ENCODE measurements around the gene RPL10A. TPM values are rescaled to one million over a fixed set of nuclear protein-coding genes. Genes with fewer than 3 reads are reported as not detected.

RPL10A gene
- polyA plus RNA-seq, result 2,412 TPM
- long read RNA-seq, donor 1, transcript RPL10A-201 (6 exons, 716 nt), result major isoform, 641 of 784 reads
- long read RNA-seq, donor 1, transcript RPL10A-202 (5 exons, 1,063 nt), result minor isoform, 37 of 784 reads
- long read RNA-seq, donor 1, transcript RPL10A-204 (6 exons, 962 nt), result minor isoform, 7 of 784 reads
- long read RNA-seq, donor 1, partial matches to known transcripts, result 58 of 784 reads
- long read RNA-seq, donor 1, other reads (novel, unspliced or antisense), result 38 of 784 reads
- long read RNA-seq, donor 2, transcript RPL10A-201 (6 exons, 716 nt), result major isoform, 1,370 of 1,942 reads
- long read RNA-seq, donor 2, transcript RPL10A-204 (6 exons, 962 nt), result minor isoform, 7 of 1,942 reads
- long read RNA-seq, donor 2, transcript RPL10A-202 (5 exons, 1,063 nt), result minor isoform, 121 of 1,942 reads
- long read RNA-seq, donor 2, transcript RPL10A-203 (5 exons, 1,069 nt), result minor isoform, 9 of 1,942 reads
- long read RNA-seq, donor 2, partial matches to known transcripts, result 322 of 1,942 reads
- long read RNA-seq, donor 2, other reads (novel, unspliced or antisense), result 113 of 1,942 reads
- long read RNA-seq, donor 3, transcript RPL10A-202 (5 exons, 1,063 nt), result minor isoform, 237 of 2,582 reads
- long read RNA-seq, donor 3, transcript RPL10A-201 (6 exons, 716 nt), result major isoform, 1,639 of 2,582 reads
- long read RNA-seq, donor 3, transcript RPL10A-204 (6 exons, 962 nt), result minor isoform, 16 of 2,582 reads
- long read RNA-seq, donor 3, transcript RPL10A-203 (5 exons, 1,069 nt), result minor isoform, 16 of 2,582 reads
- long read RNA-seq, donor 3, partial matches to known transcripts, result 545 of 2,582 reads
- long read RNA-seq, donor 3, other reads (novel, unspliced or antisense), result 129 of 2,582 reads
- long read RNA-seq, donor 4, transcript RPL10A-201 (6 exons, 716 nt), result major isoform, 173 of 227 reads
- long read RNA-seq, donor 4, transcript RPL10A-202 (5 exons, 1,063 nt), result minor isoform, 18 of 227 reads
- long read RNA-seq, donor 4, partial matches to known transcripts, result 23 of 227 reads
- long read RNA-seq, donor 4, other reads (novel, unspliced or antisense), result 10 of 227 reads
- long read RNA-seq, donor 5, transcript RPL10A-201 (6 exons, 716 nt), result major isoform, 724 of 903 reads
- long read RNA-seq, donor 5, transcript RPL10A-202 (5 exons, 1,063 nt), result minor isoform, 50 of 903 reads
- long read RNA-seq, donor 5, transcript RPL10A-203 (5 exons, 1,069 nt), result minor isoform, 6 of 903 reads
- long read RNA-seq, donor 5, transcript RPL10A-204 (6 exons, 962 nt), result minor isoform, 9 of 903 reads
- long read RNA-seq, donor 5, partial matches to known transcripts, result 64 of 903 reads
- long read RNA-seq, donor 5, other reads (novel, unspliced or antisense), result 48 of 903 reads
- long read RNA-seq, donor 6, transcript RPL10A-202 (5 exons, 1,063 nt), result minor isoform, 99 of 1,576 reads
- long read RNA-seq, donor 6, transcript RPL10A-201 (6 exons, 716 nt), result major isoform, 1,020 of 1,576 reads
- long read RNA-seq, donor 6, transcript RPL10A-204 (6 exons, 962 nt), result minor isoform, 15 of 1,576 reads
- long read RNA-seq, donor 6, partial matches to known transcripts, result 363 of 1,576 reads
- long read RNA-seq, donor 6, other reads (novel, unspliced or antisense), result 74 of 1,576 reads
- long read RNA-seq, donor 7, transcript RPL10A-202 (5 exons, 1,063 nt), result minor isoform, 55 of 953 reads
- long read RNA-seq, donor 7, transcript RPL10A-203 (5 exons, 1,069 nt), result minor isoform, 6 of 953 reads
- long read RNA-seq, donor 7, transcript RPL10A-201 (6 exons, 716 nt), result major isoform, 612 of 953 reads
- long read RNA-seq, donor 7, partial matches to known transcripts, result 233 of 953 reads
- long read RNA-seq, donor 7, other reads (novel, unspliced or antisense), result 45 of 953 reads
- long read RNA-seq, donor 8, transcript RPL10A-204 (6 exons, 962 nt), result minor isoform, 16 of 2,295 reads
- long read RNA-seq, donor 8, transcript RPL10A-201 (6 exons, 716 nt), result major isoform, 1,684 of 2,295 reads
- long read RNA-seq, donor 8, transcript RPL10A-203 (5 exons, 1,069 nt), result minor isoform, 12 of 2,295 reads
- long read RNA-seq, donor 8, transcript RPL10A-202 (5 exons, 1,063 nt), result minor isoform, 116 of 2,295 reads
- long read RNA-seq, donor 8, partial matches to known transcripts, result 327 of 2,295 reads
- long read RNA-seq, donor 8, other reads (novel, unspliced or antisense), result 138 of 2,295 reads
- long read RNA-seq, donor 9, transcript RPL10A-202 (5 exons, 1,063 nt), result minor isoform, 150 of 2,296 reads
- long read RNA-seq, donor 9, transcript RPL10A-203 (5 exons, 1,069 nt), result minor isoform, 9 of 2,296 reads
- long read RNA-seq, donor 9, transcript RPL10A-201 (6 exons, 716 nt), result major isoform, 1,424 of 2,296 reads
- long read RNA-seq, donor 9, transcript RPL10A-204 (6 exons, 962 nt), result minor isoform, 5 of 2,296 reads
- long read RNA-seq, donor 9, partial matches to known transcripts, result 568 of 2,296 reads
- long read RNA-seq, donor 9, other reads (novel, unspliced or antisense), result 140 of 2,296 reads
- long read RNA-seq, donor 10, transcript RPL10A-201 (6 exons, 716 nt), result major isoform, 1,404 of 2,140 reads
- long read RNA-seq, donor 10, transcript RPL10A-202 (5 exons, 1,063 nt), result minor isoform, 142 of 2,140 reads
- long read RNA-seq, donor 10, transcript RPL10A-203 (5 exons, 1,069 nt), result minor isoform, 11 of 2,140 reads
- long read RNA-seq, donor 10, transcript RPL10A-204 (6 exons, 962 nt), result minor isoform, 12 of 2,140 reads
- long read RNA-seq, donor 10, partial matches to known transcripts, result 442 of 2,140 reads
- long read RNA-seq, donor 10, other reads (novel, unspliced or antisense), result 128 of 2,140 reads
- long read RNA-seq, donor 11, transcript RPL10A-203 (5 exons, 1,069 nt), result minor isoform, 8 of 1,274 reads
- long read RNA-seq, donor 11, transcript RPL10A-202 (5 exons, 1,063 nt), result minor isoform, 101 of 1,274 reads
- long read RNA-seq, donor 11, transcript RPL10A-201 (6 exons, 716 nt), result major isoform, 830 of 1,274 reads
- long read RNA-seq, donor 11, partial matches to known transcripts, result 252 of 1,274 reads
- long read RNA-seq, donor 11, other reads (novel, unspliced or antisense), result 81 of 1,274 reads

GRCh38 chr6:35468181-35468979 is at the start of gene RPL10A:
TSS of gene RPL10A (plus strand) at chr6:35468401. CDS start at chr6:35468435, 34 bp downstream.
- Histone ChIP-seq H3K36me3 (ENCODE audit: control insufficient read depth, insufficient read depth, low read length) (peaks cover 52% of the 10 kb centered on the region), H3K27me3 (ENCODE audit: control insufficient read depth, insufficient read depth, low read length) (no peaks in the 10 kb centered on the region), H3K4me3 (ENCODE audit: low read length) (peak within 1 kb of the TSS; percentile 92), H3K27ac (ENCODE audit: low read length) (peak within 1 kb of the TSS; percentile 77), H3K4me1 (ENCODE audit: control insufficient read depth, insufficient read depth, low read length) (peaks cover 20% of the 10 kb centered on the region), H3K9me3 (ENCODE audit: control insufficient read depth, low read depth, low read length) (peaks cover 3% of the 10 kb centered on the region)
- no CpG with 5 or more reads among the region's 86 CpGs for WGBS (ENCODE audit: insufficient coverage, low lambda C conversion rate)
- peak; percentile 97 for DNase-seq

- Histone ChIP-seq H3K27me3 (ENCODE audit: control insufficient read depth, insufficient read depth, low read length) (no peaks in the 10 kb centered on the region), H3K4me3 (ENCODE audit: low read length) (no peak overlapping the region), H3K4me1 (ENCODE audit: control insufficient read depth, insufficient read depth, low read length) (peaks cover 21% of the 10 kb centered on the region), H3K27ac (ENCODE audit: low read length) (peak overlapping the region; percentile 57), H3K36me3 (ENCODE audit: control insufficient read depth, insufficient read depth, low read length) (peaks cover 34% of the 10 kb centered on the region), H3K9me3 (ENCODE audit: control insufficient read depth, low read depth, low read length) (no peaks in the 10 kb centered on the region)
- WGBS (ENCODE audit: insufficient coverage, low lambda C conversion rate), result no CpG with 5 or more reads among the region's 5 CpGs
- DNase-seq, result peak; percentile 50 to 54
Observed at GRCh38 chr6:35419417-35419816, 48.8 kb upstream of the RPL10A start.

GRCh38 chr6:35419961-35420360 is 48.2 kb upstream of the RPL10A start:
- H3K4me3 ChIP-seq (ENCODE audit: low read length), result no peak overlapping the region
- no peak for DNase-seq
- H3K4me1 ChIP-seq (ENCODE audit: control insufficient read depth, insufficient read depth, low read length), result peaks cover 21% of the 10 kb centered on the region
- no peaks in the 10 kb centered on the region for H3K27me3 ChIP-seq (ENCODE audit: control insufficient read depth, insufficient read depth, low read length)
- peak overlapping the region; percentile 57 for H3K27ac ChIP-seq (ENCODE audit: low read length)
- WGBS (ENCODE audit: insufficient coverage, low lambda C conversion rate), result no CpG with 5 or more reads among the region's 14 CpGs
- H3K9me3 ChIP-seq (ENCODE audit: control insufficient read depth, low read depth, low read length), result no peaks in the 10 kb centered on the region
- peaks cover 38% of the 10 kb centered on the region for H3K36me3 ChIP-seq (ENCODE audit: control insufficient read depth, insufficient read depth, low read length)

- Histone ChIP-seq H3K27me3 (ENCODE audit: control insufficient read depth, insufficient read depth, low read length) (no peaks in the 10 kb centered on the region), H3K4me3 (ENCODE audit: low read length) (no peak overlapping the region), H3K27ac (ENCODE audit: low read length) (no peak overlapping the region), H3K36me3 (ENCODE audit: control insufficient read depth, insufficient read depth, low read length) (peaks cover 57% of the 10 kb centered on the region), H3K9me3 (ENCODE audit: control insufficient read depth, low read depth, low read length) (peaks cover 16% of the 10 kb centered on the region), H3K4me1 (ENCODE audit: control insufficient read depth, insufficient read depth, low read length) (no peaks in the 10 kb centered on the region)
- DNase-seq, result no peak
- WGBS (ENCODE audit: insufficient coverage, low lambda C conversion rate), result 82% methylated on average over 3 of the region's 3 CpGs
Observed at GRCh38 chr6:35425284-35425683, 42.9 kb upstream of the RPL10A start.

- Histone ChIP-seq H3K4me1 (ENCODE audit: control insufficient read depth, insufficient read depth, low read length) (no peaks in the 10 kb centered on the region), H3K27me3 (ENCODE audit: control insufficient read depth, insufficient read depth, low read length) (no peaks in the 10 kb centered on the region), H3K27ac (ENCODE audit: low read length) (no peak overlapping the region), H3K9me3 (ENCODE audit: control insufficient read depth, low read depth, low read length) (peaks cover 16% of the 10 kb centered on the region), H3K36me3 (ENCODE audit: control insufficient read depth, insufficient read depth, low read length) (peaks cover 55% of the 10 kb centered on the region), H3K4me3 (ENCODE audit: low read length) (no peak overlapping the region)
- WGBS (ENCODE audit: insufficient coverage, low lambda C conversion rate), result no CpG with 5 or more reads among the region's 8 CpGs
- no peak for DNase-seq
Observed at GRCh38 chr6:35426074-35426473, 42.1 kb upstream of the RPL10A start.

- peaks cover 16% of the 10 kb centered on the region for H3K9me3 ChIP-seq (ENCODE audit: control insufficient read depth, low read depth, low read length)
Observed at GRCh38 chr6:35427435-35427834, 40.8 kb upstream of the RPL10A start.

GRCh38 chr6:35427851-35428321 is 40.3 kb upstream of the RPL10A start:
- H3K27me3 ChIP-seq (ENCODE audit: control insufficient read depth, insufficient read depth, low read length), result no peaks in the 10 kb centered on the region
- 75% methylated on average over 1 of the region's 9 CpGs for WGBS (ENCODE audit: insufficient coverage, low lambda C conversion rate)
- DNase-seq, result no peak
- no peak overlapping the region for H3K27ac ChIP-seq (ENCODE audit: low read length)
- peaks cover 16% of the 10 kb centered on the region for H3K9me3 ChIP-seq (ENCODE audit: control insufficient read depth, low read depth, low read length)
- peaks cover 4% of the 10 kb centered on the region for H3K4me1 ChIP-seq (ENCODE audit: control insufficient read depth, insufficient read depth, low read length)
- H3K36me3 ChIP-seq (ENCODE audit: control insufficient read depth, insufficient read depth, low read length), result peaks cover 42% of the 10 kb centered on the region
- H3K4me3 ChIP-seq (ENCODE audit: low read length), result no peak overlapping the region

More at GRCh38 chr6:35427435-35427834, 40.8 kb upstream of the RPL10A start:
- no peak overlapping the region for H3K27ac ChIP-seq (ENCODE audit: low read length)
- H3K4me1 ChIP-seq (ENCODE audit: control insufficient read depth, insufficient read depth, low read length), result peaks cover 4% of the 10 kb centered on the region
- no peak for DNase-seq
- no peak overlapping the region for H3K4me3 ChIP-seq (ENCODE audit: low read length)
- peaks cover 46% of the 10 kb centered on the region for H3K36me3 ChIP-seq (ENCODE audit: control insufficient read depth, insufficient read depth, low read length)
- no peaks in the 10 kb centered on the region for H3K27me3 ChIP-seq (ENCODE audit: control insufficient read depth, insufficient read depth, low read length)
- WGBS (ENCODE audit: insufficient coverage, low lambda C conversion rate), result no CpG with 5 or more reads among the region's 5 CpGs

All from large intestine (tissue), 12 donors.